Bronchial epithelial cell (primary cell): Measurements from ENCODE around the gene IER5. TPM values are rescaled to one million over a fixed set of nuclear protein-coding genes. Genes with fewer than 3 reads are reported as not detected.

Experiments
- DNase-seq: peaks from one replicate; pipeline ENCODE4 v3.0.0-alpha.2; 2010; ENCODE audit warnings: low read depth
- FAIRE-seq: peaks from 2 replicates; lab custom pipeline; 2011; peaks lifted over from hg19 to GRCh38; lab: Jason Lieb, UNC
- H3K27me3 ChIP-seq: 2 replicates; pipeline ENCODE4 v1.5.1; 2011; ENCODE audit warnings: low read length; ENCODE audit not compliant: control insufficient read depth, insufficient read depth
- H3K36me3 ChIP-seq: 2 replicates; pipeline ENCODE4 v1.5.1; 2011; ENCODE audit warnings: low read length; ENCODE audit not compliant: control insufficient read depth, insufficient read depth
- H3K4me3 ChIP-seq: 2 replicates; pipeline ENCODE4 v1.5.1; 2011; ENCODE audit warnings: mild to moderate bottlenecking, low read depth, low read length, control low read depth
- total RNA-seq: library from RNA; depleted of rRNA; stranded (reverse); fragments of >200 nt; gene quantifications from 2 replicates; pipeline ENCODE4 v1.2.1, GENCODE V29; 2014
- TF ChIP-seq, protein P1 (sequence below): IDR thresholded peaks from 2 replicates; pipeline ENCODE4 v1.5.1; 2011; ENCODE audit warnings: mild to moderate bottlenecking, moderate library complexity, low read length, control low read depth, inconsistent platforms; ENCODE audit not compliant: insufficient read depth, severe bottlenecking

IER5 gene
- total RNA-seq, 1 donor from 2014 or later: 47.7 TPM

DNA sequence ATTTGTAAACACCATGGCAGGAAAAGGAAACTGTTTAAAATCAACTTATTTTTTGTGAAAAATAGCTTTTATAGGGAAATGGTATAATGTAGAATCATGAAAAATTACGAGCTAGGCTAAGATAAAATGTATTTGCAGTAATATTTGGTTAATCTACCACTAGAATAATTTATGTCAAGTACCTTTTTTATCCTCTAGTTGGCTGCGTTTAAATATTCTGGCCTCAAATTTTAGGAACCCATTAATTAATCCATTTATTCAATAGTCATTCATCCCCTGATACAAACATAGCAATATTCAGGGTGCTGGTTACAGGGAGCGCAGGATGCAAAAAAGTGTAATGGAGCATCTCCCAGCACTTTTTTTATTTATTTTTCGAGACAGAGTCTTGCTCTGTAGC lies 8.6 kb upstream of the IER5 start:
- no peaks in the 10 kb centered on the region for H3K36me3 ChIP-seq
- TF ChIP-seq, protein P1, sequence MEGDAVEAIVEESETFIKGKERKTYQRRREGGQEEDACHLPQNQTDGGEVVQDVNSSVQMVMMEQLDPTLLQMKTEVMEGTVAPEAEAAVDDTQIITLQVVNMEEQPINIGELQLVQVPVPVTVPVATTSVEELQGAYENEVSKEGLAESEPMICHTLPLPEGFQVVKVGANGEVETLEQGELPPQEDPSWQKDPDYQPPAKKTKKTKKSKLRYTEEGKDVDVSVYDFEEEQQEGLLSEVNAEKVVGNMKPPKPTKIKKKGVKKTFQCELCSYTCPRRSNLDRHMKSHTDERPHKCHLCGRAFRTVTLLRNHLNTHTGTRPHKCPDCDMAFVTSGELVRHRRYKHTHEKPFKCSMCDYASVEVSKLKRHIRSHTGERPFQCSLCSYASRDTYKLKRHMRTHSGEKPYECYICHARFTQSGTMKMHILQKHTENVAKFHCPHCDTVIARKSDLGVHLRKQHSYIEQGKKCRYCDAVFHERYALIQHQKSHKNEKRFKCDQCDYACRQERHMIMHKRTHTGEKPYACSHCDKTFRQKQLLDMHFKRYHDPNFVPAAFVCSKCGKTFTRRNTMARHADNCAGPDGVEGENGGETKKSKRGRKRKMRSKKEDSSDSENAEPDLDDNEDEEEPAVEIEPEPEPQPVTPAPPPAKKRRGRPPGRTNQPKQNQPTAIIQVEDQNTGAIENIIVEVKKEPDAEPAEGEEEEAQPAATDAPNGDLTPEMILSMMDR: no peak
- no peaks in the 10 kb centered on the region for H3K27me3 ChIP-seq
- DNase-seq (no peak), FAIRE-seq (no peak)
- H3K4me3 ChIP-seq: no peak overlapping the region

- DNase-seq (no peak), FAIRE-seq (no peak)
- Histone ChIP-seq H3K27me3 (no peaks in the 10 kb centered on the region), H3K4me3 (no peak overlapping the region), H3K36me3 (no peaks in the 10 kb centered on the region)
- TF ChIP-seq, protein P1: no peak
Observed at GRCh38 chr1:181080556-181080955, 7.9 kb upstream of the IER5 start.

GRCh38 chr1:181081395-181081794 lies 7.1 kb upstream of the IER5 start:
- H3K36me3 ChIP-seq: no peaks in the 10 kb centered on the region
- H3K4me3 ChIP-seq: no peak overlapping the region
- TF ChIP-seq, protein P1: no peak
- FAIRE-seq (no peak), DNase-seq (no peak)
- H3K27me3 ChIP-seq: no peaks in the 10 kb centered on the region

GRCh38 chr1:181083842-181084605 lies 4.5 kb upstream of the IER5 start:
- no peak for FAIRE-seq
- peak; percentile 57 for DNase-seq

DNA sequence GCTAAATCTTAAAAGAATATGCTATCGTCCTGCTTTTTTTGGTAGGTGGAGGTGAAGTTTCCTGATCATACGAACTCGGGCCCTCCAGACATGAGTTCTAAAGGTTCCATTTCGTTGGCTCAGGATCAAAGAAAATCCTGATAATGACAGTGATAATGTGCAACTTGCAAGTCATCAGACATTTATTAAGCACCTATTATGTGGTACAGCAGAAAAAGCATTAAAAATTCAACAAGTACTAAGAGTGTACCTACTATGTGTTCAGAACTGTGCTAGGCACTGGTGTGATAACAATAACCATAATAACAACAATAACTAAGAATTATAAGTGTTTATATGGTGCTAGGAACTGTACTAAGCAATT lies 3.9 kb upstream of the IER5 start:
- H3K4me3 ChIP-seq: no peak overlapping the region
- TF ChIP-seq, protein P1: no peak
- DNase-seq (no peak), FAIRE-seq (no peak)
- H3K27me3 ChIP-seq: no peaks in the 10 kb centered on the region
- no peaks in the 10 kb centered on the region for H3K36me3 ChIP-seq

More at GRCh38 chr1:181083842-181084605, 4.5 kb upstream of the IER5 start:
- H3K36me3 ChIP-seq: no peaks in the 10 kb centered on the region
- no peaks in the 10 kb centered on the region for H3K27me3 ChIP-seq
- TF ChIP-seq, protein P1: peak; percentile 68
- no peak overlapping the region for H3K4me3 ChIP-seq

DNA sequence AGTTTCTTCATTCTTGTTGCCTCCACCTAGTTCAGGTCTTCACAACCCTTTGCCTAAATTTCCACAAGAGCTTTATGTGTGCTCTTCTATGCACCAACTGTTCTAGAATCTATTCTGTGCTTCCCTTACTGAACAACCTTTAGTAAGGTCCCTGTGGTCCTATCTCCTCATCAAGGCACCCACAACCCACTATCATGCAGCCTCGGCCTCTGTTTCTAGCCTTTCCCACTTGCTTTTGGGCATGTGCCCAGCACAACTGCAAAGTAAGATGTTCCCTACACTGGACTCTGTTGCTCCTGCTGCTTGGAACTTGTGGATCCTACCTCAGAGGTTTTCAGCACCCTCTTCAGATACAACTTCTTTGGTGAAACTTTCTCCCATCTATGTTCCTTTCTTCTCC lies 2.4 kb upstream of the IER5 start:
- peaks cover 1% of the 10 kb centered on the region for H3K36me3 ChIP-seq
- H3K4me3 ChIP-seq: no peak overlapping the region
- no peaks in the 10 kb centered on the region for H3K27me3 ChIP-seq
- DNase-seq: no peak
- TF ChIP-seq, protein P1: no peak
- no peak for FAIRE-seq
